Stimulated activated CD8-positive, alpha-beta memory T cell treated with anti-CD3 and anti-CD28 coated beads, Interleukin-4, amount 100 ng/mL, for 48 hours (primary cell): Measurements from ENCODE around the gene IL18.
"Not testable (repeated sequence)": the region's sequence is repeated elsewhere in the genome, so short reads cannot be mapped to it uniquely, and the experiment has no call there.

Experiments used
- DNase-seq: peaks from one replicate; pipeline ENCODE4 v3.0.0-alpha.2; 2020

Gene IL18

GRCh38 chr11:112167145-112167544 is 3.3 kb upstream of the IL18 start, which contains the start of gene TEX12:
Gene TEX12, plus strand, starts transcription at chr11:112167372. Its CDS starts 1,897 bp downstream, at chr11:112169269.
- DNase-seq, result no peak

GRCh38 chr11:112166562-112166961 is 2.7 kb upstream of the IL18 start:
- DNase-seq, result no peak

DNA sequence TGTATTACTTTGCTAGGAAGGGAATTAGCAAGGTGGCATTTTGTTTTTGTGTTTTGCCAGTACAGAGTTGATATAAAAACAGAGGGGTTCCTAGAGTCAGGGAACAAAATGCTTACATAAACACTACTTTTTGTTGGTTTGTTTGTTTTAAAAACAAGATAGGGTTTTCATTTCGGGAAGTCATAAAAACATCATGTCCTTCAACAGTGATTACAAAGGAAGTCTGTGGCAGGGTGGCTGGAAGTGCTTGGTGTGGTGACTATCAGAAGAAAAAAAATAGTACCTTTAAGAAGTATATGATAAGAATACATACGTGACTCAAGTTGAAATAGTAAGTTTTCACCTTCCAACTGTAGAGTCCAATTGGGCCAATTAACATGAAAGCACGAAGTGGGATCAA is 1.2 kb upstream of the IL18 start:
- no peak for DNase-seq

- no peak for DNase-seq
Observed at GRCh38 chr11:112162761-112163546, 940 bp downstream of the IL18 start.

GRCh38 chr11:112162200-112162599 is 1.7 kb downstream of the IL18 start:
- not testable (repeated sequence) for DNase-seq

DNA sequence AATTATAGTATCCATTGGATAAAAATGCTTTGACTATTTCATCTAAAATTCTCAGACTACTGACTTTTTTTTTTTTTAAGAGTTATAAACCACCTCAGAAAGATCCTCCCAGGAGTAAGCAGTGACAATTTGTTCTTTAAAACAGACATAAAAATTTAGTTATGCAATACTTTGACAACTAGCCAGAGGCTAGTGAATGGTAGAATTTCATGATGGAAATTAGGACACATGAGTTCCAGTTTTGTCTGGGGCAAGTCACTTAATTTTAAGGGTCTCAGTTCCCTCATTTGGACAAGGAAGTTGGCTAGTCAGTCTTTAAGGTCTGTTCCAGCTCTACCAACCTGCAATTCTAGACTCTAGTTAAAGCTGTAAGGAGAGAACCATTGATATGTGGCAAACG is 2.9 kb downstream of the IL18 start:
- no peak for DNase-seq

DNA sequence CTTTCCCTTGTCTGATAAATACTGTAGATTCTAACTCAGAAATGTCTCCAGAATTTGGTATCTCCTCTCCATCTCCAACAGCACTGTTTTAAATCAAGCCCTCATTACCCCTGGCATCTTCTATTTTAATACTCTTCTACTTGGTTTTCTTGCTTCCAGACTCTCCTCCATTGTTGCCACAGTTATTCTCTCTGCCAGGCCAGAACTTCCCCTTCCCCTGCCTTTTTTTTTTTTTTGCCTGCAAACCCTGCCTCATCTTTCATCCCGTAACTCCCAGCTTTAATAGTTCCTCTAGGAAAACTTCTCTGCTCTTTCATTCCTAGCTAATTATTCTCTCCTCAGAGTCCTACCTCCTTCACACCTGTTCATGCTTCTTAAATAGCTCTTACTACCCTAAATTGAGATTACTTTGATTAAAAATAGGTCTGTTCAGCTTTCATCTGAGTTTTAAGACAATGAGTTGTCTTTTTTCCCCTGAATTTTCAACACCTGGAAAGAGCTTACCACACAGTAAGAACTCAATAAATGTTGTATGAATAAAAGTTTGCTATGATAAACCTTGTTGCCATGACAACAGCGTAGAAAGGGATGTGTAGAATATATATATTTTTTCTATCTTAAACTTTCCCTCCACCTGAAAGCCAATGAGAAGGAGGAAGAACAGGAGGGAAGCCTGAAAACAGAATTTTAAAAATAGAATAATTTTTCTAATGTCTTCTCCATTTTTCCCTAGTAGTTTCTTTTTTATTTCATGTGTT is 3.6 kb downstream of the IL18 start:
- DNase-seq, result no peak

GRCh38 chr11:112159098-112160065 is 4.5 kb downstream of the IL18 start:
- no peak for DNase-seq

DNA sequence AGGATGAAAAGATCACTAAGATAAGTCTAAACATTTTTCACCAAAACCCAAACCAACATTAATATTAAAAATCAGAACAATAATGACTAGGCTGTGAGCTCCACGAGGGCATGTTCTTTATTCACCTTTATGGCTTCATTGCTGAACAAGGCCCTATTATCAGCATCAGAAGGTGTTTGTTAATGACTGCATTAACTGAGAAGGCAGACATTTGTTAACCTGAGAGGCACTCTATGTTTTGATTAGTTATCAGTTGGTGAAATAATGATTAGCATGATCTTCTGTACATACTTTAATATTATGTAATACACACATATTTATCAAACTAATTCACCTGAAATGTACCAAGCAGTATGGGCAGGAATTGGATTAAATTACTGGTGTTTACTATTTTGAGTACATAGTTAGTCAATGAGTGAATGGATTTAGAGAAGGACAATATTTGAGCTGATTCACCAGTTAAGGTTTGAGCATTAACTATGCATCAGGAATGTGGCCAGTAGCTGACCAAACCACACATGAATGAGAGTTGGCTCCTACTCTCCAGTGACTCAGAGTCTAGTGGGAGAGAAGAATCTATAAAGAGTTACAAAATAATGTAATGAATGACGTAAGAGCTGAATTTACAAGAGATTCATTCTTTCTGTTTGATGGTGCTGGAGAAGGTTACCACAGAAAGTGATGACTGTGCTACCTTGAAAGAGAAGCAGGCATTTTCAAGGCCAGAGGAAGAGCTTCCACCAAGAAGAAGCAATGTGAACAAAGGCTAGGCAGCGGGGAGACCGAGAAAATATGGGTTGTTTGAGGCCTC is 6.7 kb downstream of the IL18 start:
- no peak for DNase-seq

GRCh38 chr11:112156153-112156955 is 7.5 kb downstream of the IL18 start:
- no peak for DNase-seq

DNA sequence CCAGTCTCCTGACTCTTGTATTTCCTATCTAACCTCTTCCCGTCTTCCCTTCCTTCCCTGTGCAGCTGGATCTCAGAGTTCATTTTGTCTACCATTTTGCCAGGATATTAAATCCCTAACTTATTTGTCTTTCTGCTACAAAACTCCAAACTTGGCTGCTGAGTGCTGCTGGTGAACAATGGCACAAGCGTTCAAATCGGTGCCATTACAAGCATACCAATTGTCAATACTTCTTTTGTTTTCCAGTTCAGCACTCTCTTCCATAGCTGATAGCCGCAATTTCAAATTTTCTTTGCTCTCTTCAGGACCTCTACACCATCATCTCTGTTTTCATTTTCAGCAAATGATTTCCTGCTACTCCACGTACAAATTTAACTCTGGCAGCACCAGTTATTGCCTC is 13.4 kb downstream of the IL18 start:
- no peak for DNase-seq

DNA sequence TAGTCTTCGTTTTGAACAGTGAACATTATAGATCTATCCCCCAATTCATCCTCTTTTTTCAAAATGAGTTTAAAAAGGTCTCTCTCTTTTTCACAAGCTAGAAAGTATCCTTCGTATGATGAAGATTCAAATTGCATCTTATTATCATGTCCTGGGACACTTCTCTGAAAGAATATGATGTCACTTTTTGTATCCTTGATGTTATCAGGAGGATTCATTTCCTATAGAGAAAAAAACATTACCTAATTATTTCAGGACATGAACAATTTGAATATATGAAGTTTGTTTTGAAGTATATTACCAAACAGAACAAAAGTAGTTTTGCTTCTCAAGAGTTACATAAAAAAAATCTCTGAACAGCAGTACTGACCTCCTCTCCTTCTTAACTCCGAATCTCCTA is 20.3 kb downstream of the IL18 start:
- no peak for DNase-seq

GRCh38 chr11:112134473-112134872 is 29.4 kb downstream of the IL18 start:
- DNase-seq, result no peak

DNA sequence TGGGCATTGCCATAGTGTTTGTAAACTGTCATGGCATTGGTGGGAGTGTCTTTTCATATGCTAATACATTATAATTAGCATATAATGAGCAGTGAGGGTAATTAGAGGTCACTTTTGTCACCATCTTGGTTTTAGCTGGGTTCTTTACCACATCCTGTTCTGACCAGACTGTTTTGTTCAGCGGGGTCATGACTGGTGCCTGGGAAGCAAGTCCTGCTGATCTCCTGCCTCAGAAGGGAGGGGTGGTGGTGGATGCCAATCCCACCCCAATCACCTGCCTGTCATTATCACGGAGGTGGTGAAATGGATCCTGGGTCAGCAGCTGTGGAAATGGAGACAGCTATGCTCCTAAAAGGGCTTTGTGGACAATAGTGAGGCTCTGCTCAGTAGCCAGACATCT is 31.2 kb downstream of the IL18 start:
- no peak for DNase-seq

DNA sequence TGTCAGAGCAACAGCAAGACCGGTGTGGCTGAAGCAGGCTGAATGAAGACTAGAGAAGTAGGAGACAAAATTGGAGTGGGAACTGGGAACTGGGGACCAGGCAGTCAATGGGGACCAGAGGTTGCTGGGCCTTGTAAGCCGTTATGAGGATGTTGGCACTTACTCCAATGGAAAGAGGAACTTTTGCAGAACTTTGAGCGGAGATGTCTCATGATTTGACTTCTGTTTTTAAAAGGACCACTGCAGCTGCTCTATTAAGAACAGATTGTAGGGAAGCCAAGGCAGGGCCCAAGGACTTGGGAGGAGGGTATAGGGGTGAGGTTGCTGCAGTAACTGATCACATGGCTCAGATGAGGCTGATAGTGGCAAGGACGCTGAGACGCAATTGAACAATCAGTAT is 34.2 kb downstream of the IL18 start:
- no peak for DNase-seq

DNA sequence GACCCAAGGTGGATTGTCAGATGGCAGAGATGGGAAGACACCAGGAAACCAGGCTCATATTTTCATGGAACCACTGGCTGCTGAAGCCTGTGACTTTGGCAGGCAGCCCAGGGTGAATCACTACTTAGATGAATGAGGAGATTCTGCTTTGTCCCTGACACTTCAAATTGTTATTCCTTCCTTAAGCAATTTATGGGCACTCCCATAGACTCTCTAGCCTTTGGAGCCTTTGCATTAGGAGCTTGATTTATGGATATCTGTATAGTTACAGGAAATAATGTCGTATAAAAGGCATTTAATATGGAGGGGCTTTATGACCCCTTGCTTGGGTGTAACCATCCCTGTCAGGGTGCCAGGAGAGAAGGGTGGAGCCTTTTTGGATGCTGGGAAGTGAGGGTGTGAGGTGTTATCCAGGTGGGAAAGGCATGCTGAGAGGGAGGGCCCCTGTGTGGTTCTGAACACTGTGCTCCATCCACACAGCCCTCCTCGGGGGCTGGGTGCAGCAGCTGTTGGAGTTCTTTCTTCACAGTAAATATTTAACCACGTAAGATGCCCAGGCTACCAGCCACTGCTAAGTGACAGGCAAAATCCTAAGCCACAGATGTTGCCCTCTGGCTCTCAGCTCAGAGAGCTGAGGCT is 35.3 kb downstream of the IL18 start:
- no peak for DNase-seq

GRCh38 chr11:112127056-112127455 is 36.8 kb downstream of the IL18 start:
- DNase-seq, result no peak

DNA sequence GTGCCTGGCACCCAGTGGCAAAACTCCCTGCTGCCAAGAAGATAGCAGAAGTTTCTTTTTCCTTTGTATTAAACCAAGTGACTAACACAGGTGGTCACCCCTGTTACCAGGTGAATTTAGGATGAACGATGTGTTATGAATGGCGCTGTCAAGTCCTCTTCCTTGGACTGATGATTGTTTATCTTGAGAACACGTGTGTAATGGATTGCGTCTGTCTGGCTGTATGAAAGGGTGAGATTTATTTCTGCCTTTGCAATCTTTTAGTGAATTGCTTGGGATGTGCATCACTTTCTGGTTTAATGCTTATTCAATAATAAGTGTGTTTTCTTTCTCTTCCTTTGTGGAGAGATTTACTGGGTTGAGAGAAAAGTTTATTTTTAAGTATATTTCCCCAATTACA is 40.8 kb downstream of the IL18 start:
- DNase-seq, result no peak

GRCh38 chr11:112121981-112122615 is 41.8 kb downstream of the IL18 start:
- no peak for DNase-seq

- DNase-seq, result no peak
Observed at GRCh38 chr11:112118176-112118575, 45.7 kb downstream of the IL18 start.
